HG03196 (cell line): ENCODE data around the gene TBC1D22A.

ENCODE experiments used
- ATAC-seq: cut with Tn5 transposase; IDR thresholded peaks from one replicate; pipeline ENCODE4 v1.9.1; 2021; ENCODE audit not compliant: unreplicated experiment

TBC1D22A gene

GRCh38 chr22:47190957-47191670 lies 428.7 kb downstream of the TBC1D22A start:
- ATAC-seq = no peak

DNA sequence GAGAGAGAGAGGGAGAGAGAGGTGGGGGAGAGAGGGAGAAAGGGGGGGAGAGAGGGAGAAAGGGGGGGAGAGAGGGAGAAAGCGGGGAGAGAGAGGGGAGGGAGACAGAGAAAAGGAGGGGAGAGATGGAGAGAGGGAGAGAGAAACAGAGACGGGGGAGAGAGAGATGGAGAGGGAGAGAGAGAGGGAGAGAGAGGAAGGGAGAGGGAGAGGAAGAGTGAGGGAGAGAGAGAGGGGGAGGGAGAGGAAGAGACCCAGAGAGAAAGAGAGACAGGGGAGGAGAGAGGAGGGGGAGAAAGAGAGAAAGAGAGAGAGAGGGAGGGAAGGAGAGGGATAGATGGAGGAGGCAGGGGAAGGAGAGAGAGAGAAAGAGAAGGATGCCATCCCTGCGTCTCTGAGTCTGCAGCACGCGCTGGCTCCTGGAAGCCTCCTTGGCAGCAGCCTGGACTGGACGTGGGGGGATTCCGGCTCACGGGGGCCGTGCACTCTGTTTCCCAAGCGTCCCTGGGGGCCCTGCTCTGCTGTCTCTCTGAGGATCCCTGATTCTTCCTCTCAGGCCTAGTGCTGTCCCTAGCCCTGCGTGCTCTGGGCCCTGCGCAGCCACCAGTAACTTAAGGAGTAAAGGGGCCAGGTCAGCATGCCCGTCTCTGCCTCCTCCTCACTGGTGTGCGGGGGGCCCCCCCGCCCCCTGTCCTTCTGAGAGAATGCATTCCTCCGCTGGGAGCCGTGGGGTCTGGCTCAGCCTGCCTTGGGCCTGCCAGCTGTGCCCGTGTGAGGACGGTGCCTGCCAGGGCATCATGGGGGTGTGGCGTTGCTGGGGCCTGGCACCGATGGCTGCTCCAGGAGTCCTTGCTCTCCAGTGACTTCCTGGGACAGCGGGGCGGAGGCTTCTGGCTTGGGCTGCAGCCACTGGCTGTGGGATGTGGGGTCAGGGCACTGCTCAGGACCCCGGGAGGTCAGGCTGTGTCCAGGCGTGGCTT lies 429.5 kb downstream of the TBC1D22A start:
- ATAC-seq = no peak

DNA sequence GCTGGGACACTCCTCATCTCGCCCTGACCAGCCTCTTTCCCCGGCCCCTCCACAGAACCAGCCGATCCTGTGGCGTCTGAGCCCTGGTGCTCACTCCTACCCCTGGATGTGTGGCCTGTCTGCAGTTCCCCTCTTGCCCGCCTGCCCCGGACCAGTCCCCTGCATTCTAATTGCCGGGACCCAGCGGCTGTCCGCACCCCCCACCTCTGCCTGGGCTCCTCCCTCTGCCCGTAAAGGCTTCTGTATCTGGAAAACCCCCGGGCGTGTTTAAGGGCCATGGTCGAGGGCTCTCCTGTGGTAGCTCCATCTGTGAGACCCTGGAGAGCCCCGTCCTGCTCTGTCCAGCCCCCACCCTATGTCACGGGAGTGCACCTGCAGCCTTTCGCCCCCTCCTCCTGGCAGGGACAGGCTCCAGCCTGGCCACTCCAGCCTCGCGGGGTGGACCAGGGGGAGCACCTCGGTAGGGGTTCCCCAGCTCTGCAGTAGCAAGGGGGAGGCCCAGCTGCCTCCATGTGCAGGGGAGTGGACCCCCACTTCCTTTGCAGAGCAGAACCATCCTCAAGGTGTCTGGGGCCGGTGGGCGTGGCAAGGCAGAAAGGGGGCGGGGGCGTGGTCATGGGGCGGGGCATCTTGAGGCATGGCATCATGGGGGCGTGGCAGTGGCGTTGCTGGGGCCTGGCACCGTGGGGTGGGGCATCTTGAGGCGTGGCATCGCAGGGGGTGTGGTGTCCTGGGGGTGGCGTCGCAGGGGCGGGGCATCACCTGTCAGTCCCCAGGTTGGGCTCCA lies 430.4 kb downstream of the TBC1D22A start:
- ATAC-seq = no peak

DNA sequence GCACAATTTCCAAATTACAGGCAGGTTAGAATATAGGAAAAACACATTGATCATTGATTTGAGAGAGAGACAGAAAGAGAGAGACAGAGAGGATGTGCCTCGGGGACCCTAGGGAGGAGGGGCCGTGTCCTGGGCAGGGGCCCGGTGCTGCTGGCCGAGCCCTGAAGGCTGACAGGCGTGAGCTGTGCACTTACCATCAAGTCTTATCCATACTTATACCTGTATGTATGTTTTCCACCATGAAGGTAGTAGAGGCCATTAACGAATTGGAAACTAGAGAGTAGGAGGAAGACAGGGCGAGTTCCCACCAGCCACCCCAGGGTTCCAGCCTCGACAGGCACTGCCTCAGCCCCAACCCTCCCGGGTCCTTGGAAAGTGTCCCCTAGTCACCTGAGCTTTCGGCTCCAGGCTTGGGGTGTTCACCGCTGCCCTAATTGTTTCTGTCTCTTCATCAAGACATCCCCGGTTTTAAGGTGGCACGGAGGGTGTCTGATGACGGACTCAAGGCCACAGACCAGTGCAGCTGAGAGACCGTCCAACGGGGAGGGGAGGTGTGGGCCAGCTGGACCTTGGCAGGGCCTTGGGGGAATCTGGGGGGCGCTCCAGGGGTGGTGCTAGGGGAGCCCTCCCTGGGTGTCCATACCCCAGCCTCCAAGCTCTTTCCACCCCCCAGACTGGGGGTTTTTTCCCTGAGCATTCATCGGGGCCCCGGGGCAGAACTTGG lies 431.3 kb downstream of the TBC1D22A start:
- ATAC-seq = no peak

DNA sequence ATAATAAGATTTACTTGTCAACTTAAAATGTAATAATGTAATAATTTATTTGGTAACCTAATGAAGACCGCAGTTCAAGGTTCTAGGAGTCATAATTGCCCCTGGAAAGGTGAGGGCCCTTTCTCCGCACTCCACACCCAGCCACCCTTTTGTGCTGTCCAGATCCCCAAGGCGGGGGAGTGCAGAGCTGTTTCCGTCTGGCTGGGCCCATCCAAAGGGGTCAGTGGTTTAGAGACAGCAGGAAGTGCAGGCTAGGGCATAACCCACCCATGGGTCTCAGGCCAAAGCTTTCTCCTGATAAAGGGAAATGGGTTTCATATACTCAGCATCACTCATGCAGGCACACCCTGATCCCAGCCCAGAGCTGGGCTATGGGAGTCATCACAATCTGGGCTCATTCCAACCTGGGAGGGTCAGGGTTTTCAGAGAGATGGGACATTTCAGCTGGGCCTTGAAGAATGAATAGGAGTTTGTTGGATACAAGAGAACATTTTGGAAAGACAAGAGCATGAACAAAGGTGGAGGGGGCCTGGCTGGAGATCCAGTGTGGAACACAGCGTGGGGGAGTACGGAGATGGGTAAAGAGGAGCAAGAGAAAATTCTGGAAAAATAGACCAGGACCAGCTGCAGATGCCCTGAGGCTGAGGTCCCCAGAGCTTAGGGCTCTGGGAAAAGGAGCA lies 432.2 kb downstream of the TBC1D22A start:
- no peak for ATAC-seq

DNA sequence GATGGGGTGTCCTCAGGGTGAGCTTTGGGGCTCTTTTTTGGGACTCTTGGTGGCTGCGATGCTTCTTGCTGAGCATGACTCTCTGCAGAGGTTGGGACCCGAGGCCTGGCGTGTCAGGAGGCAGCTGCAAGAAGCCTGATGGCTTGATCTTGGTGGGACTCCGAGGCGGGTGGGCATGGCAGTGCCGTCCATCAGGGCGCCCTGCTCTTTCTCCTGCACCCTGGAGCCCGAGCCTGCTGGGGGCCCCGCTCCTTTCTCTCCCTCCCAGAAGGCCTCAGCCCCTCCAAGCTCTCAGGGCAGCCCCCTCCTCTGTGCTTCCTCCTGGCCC lies 432.7 kb downstream of the TBC1D22A start:
- no peak for ATAC-seq

GRCh38 chr22:47195484-47196165 lies 433.2 kb downstream of the TBC1D22A start:
- ATAC-seq = no peak

GRCh38 chr22:47196166-47196849 lies 433.9 kb downstream of the TBC1D22A start:
- ATAC-seq = no peak

GRCh38 chr22:47196881-47197772 lies 434.7 kb downstream of the TBC1D22A start:
- ATAC-seq = no peak

DNA sequence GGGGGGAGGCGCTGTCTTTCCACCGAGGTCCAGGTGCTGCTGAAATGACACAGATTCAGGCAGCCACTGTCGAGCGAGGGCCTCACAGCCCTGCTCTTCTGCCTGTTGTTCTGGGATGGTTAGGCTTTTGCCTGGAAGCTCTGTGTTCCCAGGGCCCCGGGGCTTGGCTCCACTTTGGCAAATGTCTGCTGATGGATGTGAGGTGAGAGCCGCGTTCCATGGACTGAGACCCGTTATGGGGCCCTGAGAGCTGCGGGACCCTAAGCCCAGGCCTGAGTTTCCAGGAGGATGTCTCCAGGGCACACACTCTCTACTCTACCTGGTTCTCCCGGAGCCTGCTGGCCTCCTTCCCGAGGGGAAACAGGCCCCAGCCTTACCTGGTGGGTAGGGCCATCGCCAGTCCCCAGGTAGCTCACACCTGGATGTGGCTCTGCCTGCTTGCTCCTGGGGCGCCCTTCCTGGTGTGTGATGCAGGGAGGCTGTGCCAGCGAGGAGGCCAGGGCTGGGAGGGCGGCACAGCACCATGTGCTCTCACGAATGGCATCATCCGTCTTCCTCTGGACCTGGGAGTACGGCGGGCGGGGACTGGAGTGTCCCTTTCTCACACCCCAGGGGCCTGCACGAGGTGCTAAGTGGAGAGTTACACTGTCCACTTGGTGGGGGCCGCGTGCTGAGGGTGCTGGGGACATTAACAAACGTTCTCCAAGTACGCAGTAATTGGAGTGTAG lies 435.5 kb downstream of the TBC1D22A start:
- no peak for ATAC-seq

GRCh38 chr22:47198801-47199251 lies 436.4 kb downstream of the TBC1D22A start:
- ATAC-seq = no peak

DNA sequence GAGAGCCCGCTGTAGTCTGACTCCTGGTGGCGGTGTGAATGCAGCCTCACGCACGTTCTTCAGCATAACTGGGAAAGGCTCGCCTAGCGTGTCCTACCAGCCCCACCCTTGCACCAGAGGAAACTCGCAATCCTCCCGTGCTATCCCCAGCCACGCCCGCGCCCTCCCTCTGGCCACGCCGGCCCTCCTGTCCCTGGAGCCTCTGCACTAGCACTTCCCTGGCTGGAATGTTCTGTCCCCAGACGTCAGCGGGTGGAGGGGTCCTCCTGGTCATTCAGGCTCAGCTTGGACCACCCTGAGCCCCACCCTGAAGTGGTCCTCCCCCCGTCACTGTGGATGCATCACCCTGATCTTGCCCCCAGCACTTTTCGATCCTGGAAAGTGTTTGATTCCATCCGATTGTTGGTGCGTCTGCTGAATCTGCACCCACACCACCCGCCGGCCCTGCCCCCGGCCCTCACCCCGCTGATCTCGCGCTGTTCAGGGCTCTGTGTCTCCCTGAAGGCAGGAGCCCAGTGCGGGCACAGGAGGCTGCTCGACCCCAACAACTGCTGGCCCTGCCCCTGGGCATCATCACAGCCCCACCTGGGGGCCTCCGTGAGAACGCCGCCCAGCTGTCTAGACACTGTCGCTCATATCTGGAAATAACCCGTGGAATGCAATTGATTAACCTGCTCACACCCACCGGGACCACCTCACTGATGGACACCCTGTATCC lies 437.0 kb downstream of the TBC1D22A start:
- ATAC-seq = no peak

DNA sequence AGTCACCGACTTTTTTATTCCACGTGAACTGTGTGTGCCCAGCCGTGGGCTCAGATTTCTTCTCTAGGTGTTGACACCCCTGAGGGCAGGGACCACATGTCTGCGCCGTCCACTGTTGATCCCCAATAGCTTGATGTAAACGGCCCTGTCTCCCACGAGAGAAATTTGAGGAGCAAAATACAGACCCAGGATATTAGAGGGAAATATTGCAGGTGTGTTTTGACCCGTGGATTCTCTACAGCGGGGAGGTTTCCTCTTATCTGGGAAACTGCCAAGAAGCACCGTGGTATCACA lies 437.5 kb downstream of the TBC1D22A start:
- no peak for ATAC-seq

DNA sequence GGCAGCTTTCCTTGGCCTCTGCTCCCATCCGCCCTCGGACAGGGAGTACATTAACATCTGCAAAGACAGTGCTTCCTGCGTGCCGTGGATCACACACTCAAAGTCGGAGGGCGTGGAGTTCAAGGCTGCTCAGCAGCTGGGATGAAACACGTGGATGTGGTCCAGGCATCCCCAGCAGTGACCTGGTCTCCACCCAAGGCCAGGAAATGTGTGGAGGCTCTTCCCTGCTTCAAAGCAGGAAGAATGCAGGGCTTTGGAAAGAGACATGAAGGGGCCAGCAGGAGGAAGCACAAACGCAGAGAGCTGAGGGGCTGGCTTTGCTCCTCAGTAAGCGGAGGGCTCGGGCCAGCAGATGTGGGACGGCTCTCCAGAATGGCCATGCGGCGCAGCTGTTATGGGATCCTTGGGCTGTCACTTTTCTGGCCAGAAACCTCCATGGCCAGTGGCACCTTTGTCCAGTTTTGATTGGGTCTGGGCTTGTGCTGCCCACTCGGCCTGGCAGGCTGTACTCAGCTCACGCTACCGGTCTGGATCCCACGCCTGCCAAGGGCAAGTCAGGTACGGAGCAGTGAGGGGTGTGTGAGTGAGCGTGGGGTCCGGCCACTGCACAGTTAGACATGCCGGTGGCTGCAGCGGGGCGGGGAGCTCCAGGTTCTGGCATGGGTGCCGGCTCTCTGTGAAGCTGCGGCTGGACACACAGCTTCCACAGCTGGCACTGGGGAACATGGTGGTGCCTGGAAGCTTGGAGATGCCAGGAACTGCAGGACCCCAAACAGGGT lies 438.0 kb downstream of the TBC1D22A start:
- ATAC-seq = no peak

- ATAC-seq = no peak
These were observed 438.9 kb downstream of the TBC1D22A start for GRCh38 chr22:47201186-47201995.
